ENCODE measurements around the gene TRAM2.

DNA sequence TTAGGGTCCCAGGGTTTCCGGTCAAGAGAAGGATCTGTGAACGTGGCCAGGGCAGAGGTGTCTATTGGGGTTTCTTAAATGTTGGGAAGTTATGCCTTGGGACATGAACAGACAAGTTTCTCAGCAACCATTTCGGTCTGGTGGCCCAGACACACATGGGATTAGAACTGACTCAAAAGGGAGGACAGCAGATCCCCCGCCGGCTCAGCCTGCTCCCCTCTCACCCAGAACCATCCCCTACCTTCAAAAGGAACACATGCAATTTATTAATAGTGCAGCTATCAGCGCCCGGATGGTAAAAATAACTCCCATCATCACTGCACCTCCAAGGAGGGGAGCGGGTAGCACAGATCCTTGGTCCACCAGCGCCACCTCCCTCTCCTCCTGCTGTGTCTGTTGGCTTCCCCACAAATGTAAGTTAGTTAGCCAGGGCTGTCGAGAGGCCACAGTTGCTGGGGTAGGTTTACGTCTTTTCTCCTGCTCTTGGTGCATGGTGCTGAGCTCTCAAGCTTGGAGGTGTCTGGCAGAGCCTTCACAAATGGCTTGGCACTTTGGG lies 77.1 kb downstream of the TRAM2 start:
- TF ChIP-seq POLR2A (IDR thresholded peaks at IDR 0.05) (no peak), EP300 (IDR thresholded peaks at IDR 0.05) (no peak)

Measured in tibial nerve (tissue), 3 donors.